ENCODE measurements around the gene TTC1. TPM values are rescaled to one million over a fixed set of nuclear protein-coding genes. Genes with fewer than 3 reads are reported as not detected.
A peak's percentile ranks its signal among the peaks of the same experiment; 100 is the strongest.

The TTC1 gene
- total RNA-seq, 1 experiment from 2014 or later, result 84.6 TPM

DNA sequence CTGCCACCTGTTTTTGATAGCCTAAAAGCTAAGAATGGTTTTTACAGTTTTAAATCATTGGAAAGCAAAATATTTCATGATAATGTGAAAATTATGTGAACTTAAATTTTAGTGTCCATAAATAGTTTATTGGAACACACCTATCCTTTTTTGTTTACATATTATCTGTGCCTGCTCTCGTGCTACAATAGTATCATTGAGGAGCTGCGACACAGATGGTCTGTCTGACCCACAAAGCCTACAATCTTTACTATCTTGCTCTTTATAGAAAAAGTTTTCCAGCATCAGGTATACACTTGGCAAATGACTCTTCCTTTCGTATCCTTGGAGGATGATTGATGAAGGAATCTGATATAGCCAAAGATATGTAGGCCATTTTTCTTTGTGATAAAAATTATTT lies 40.2 kb downstream of the TTC1 start:
- BruUV-seq (replicated peaks), result no TSS peak
- H3K27me3 Mint-ChIP-seq (ENCODE audit: insufficient read depth, unreplicated experiment), result no peaks in the 10 kb centered on the region
- peaks cover 6% of the 10 kb centered on the region for H3K4me1 Mint-ChIP-seq (ENCODE audit: insufficient read depth, unreplicated experiment)
- H3K9me3 Mint-ChIP-seq (ENCODE audit: unreplicated experiment), result no peaks in the 10 kb centered on the region
- no peak for DNase-seq (ENCODE audit: unreplicated experiment)
- H3K27ac Mint-ChIP-seq (ENCODE audit: low read depth, unreplicated experiment), result peak overlapping the region; percentile 25
- H3K4me3 Mint-ChIP-seq (ENCODE audit: unreplicated experiment), result no peak overlapping the region
- intact Hi-C loops (cut with micrococcal nuclease), result no loop called here
- TF ChIP-seq, protein P1, sequence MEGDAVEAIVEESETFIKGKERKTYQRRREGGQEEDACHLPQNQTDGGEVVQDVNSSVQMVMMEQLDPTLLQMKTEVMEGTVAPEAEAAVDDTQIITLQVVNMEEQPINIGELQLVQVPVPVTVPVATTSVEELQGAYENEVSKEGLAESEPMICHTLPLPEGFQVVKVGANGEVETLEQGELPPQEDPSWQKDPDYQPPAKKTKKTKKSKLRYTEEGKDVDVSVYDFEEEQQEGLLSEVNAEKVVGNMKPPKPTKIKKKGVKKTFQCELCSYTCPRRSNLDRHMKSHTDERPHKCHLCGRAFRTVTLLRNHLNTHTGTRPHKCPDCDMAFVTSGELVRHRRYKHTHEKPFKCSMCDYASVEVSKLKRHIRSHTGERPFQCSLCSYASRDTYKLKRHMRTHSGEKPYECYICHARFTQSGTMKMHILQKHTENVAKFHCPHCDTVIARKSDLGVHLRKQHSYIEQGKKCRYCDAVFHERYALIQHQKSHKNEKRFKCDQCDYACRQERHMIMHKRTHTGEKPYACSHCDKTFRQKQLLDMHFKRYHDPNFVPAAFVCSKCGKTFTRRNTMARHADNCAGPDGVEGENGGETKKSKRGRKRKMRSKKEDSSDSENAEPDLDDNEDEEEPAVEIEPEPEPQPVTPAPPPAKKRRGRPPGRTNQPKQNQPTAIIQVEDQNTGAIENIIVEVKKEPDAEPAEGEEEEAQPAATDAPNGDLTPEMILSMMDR (IDR thresholded peaks at IDR 0.05; ENCODE audit: unreplicated experiment), result no peak
- CTCF ChIA-PET, result interaction anchor here (0.5 to 2.0 kb wide), 5 partner anchors 27 to 825 kb away, joined by 3 to 9 read pairs (median 4); partner anchors contain the start of gene TTC1
- H3K36me3 Mint-ChIP-seq (ENCODE audit: insufficient read depth, unreplicated experiment), result peaks cover 71% of the 10 kb centered on the region
- POLR2A ChIA-PET, result no interaction called here

DNA sequence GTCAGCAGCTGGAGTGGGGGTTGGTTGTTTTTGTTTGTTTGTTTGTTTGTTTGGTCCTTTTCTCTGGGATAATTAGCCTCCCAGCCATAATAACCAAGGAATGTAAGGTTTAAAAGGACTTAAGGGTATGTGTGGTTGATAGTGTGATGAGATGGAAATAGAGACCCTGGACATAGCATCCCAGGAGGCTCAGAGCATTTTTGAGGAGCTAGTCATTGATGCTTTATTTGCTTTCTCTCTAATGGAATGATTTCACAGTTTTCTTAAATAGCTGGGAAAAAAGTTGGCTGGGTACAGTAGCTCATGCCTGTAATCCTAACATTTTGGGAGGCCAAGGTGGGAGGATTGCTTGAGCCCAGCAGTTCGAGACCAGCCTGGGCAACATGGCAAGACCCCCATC lies 45.1 kb downstream of the TTC1 start:
- H3K27ac Mint-ChIP-seq (ENCODE audit: low read depth, unreplicated experiment), result no peak overlapping the region
- POLR2A ChIA-PET, result interaction anchor here (0.5 to 3.3 kb wide), 4 partner anchors 12 to 58 kb away, joined by 3 to 15 read pairs (median 4); partner anchors contain the start of gene TTC1
- DNase-seq (ENCODE audit: unreplicated experiment), result no peak

DNA sequence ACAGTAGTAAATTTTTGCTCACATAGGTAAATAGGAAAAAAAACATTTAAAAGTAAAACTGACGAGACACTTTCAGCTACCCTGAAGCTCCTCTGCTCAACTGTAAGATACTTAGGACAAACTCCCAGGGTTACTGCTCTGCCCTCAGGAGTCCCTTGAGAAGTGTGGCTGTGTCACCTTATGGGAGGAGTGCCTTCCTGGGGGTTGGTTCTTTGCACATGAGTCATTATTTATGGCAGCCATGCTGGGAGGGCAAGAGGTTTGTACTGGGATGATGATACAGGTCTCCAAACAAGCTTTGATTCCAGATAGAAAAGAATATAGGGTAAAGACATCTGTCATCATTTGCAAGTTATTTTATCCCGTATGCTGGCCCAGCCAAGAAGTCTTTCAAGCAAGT lies 45.9 kb downstream of the TTC1 start:
- Mint-ChIP-seq H3K36me3 (ENCODE audit: insufficient read depth, unreplicated experiment) (peaks cover 94% of the 10 kb centered on the region), H3K4me3 (ENCODE audit: unreplicated experiment) (no peak overlapping the region), H3K9me3 (ENCODE audit: unreplicated experiment) (no peaks in the 10 kb centered on the region), H3K4me1 (ENCODE audit: insufficient read depth, unreplicated experiment) (no peaks in the 10 kb centered on the region), H3K27me3 (ENCODE audit: insufficient read depth, unreplicated experiment) (no peaks in the 10 kb centered on the region), H3K27ac (ENCODE audit: low read depth, unreplicated experiment) (no peak overlapping the region)
- intact Hi-C loops (cut with micrococcal nuclease), result no loop called here
- no TSS peak for BruUV-seq (replicated peaks)
- ChIA-PET POLR2A (interaction anchor here (0.5 to 3.3 kb wide), 6 partner anchors 11 to 59 kb away, joined by 3 to 15 read pairs (median 3); partner anchors contain the start of gene TTC1), CTCF (interaction anchor here (0.5 to 3.7 kb wide), 7 partner anchors 10 to 290 kb away, joined by 3 to 22 read pairs (median 4); no protein-coding TSS in a partner anchor)
- DNase-seq (ENCODE audit: unreplicated experiment), result peak; percentile 29
- TF ChIP-seq, protein P1 (IDR thresholded peaks at IDR 0.05; ENCODE audit: unreplicated experiment), result no peak

More for the DNA sequence above, 45.1 kb downstream of the TTC1 start:
- Mint-ChIP-seq H3K9me3 (ENCODE audit: unreplicated experiment) (no peaks in the 10 kb centered on the region), H3K4me3 (ENCODE audit: unreplicated experiment) (no peak overlapping the region), H3K4me1 (ENCODE audit: insufficient read depth, unreplicated experiment) (no peaks in the 10 kb centered on the region), H3K27me3 (ENCODE audit: insufficient read depth, unreplicated experiment) (no peaks in the 10 kb centered on the region), H3K36me3 (ENCODE audit: insufficient read depth, unreplicated experiment) (peaks cover 94% of the 10 kb centered on the region)
- CTCF ChIA-PET, result interaction anchor here (0.6 to 3.7 kb wide), 8 partner anchors 9 to 336 kb away, joined by 3 to 22 read pairs (median 4); no protein-coding TSS in a partner anchor
- TF ChIP-seq, protein P1 (IDR thresholded peaks at IDR 0.05; ENCODE audit: unreplicated experiment), result no peak
- no TSS peak for BruUV-seq (replicated peaks)
- intact Hi-C loops (cut with micrococcal nuclease), result no loop called here

DNA sequence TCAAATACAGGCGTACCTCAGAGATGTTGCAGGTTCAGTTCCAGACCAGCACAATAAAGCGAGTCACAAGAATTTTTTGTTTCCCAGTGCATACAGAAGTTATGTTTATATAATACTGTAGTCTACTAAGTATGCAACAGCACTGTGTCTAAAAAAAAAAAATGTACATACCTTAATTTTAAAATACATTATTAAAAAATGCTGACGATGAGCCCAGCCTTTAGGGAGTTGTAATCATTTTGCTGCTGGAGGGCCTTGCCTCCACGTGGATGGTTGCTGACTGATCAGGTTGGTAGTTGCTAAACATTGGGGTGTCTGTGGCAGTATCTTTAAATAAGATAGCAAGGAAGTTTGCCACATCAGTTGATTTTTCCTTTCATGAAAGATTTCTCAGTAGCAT lies 48.3 kb downstream of the TTC1 start:
- BruUV-seq (replicated peaks), result no TSS peak
- TF ChIP-seq, protein P1 (IDR thresholded peaks at IDR 0.05; ENCODE audit: unreplicated experiment), result no peak
- CTCF ChIA-PET, result interaction anchor here (0.6 to 0.9 kb wide), 2 partner anchors 36 to 909 kb away, joined by 3 to 4 read pairs; no protein-coding TSS in a partner anchor
- Mint-ChIP-seq H3K27ac (ENCODE audit: low read depth, unreplicated experiment) (no peak overlapping the region), H3K4me3 (ENCODE audit: unreplicated experiment) (no peak overlapping the region), H3K36me3 (ENCODE audit: insufficient read depth, unreplicated experiment) (peaks cover 90% of the 10 kb centered on the region), H3K27me3 (ENCODE audit: insufficient read depth, unreplicated experiment) (no peaks in the 10 kb centered on the region), H3K9me3 (ENCODE audit: unreplicated experiment) (no peaks in the 10 kb centered on the region), H3K4me1 (ENCODE audit: insufficient read depth, unreplicated experiment) (no peaks in the 10 kb centered on the region)
- intact Hi-C loops (cut with micrococcal nuclease), result no loop called here
- DNase-seq (ENCODE audit: unreplicated experiment), result no peak
- POLR2A ChIA-PET, result interaction anchor here (0.9 to 3.3 kb wide), 3 partner anchors 8 to 343 kb away, joined by 4 to 15 read pairs (median 4); partner anchors contain the start of gene FAM200C
